ENCODE measurements around the gene QKI. TPM values are rescaled to one million over a fixed set of nuclear protein-coding genes. Genes with fewer than 3 reads are reported as not detected.

Gene QKI
- total and polyA plus RNA-seq, 2 of the 8 experiments (the other 6 are each of a cell fraction or from before 2014, with no cell fraction given): 181 to 183 TPM

GRCh38 chr6:163371129-163371528, 43.4 kb upstream of the QKI start (continued):
- TF ChIP-seq TAF7 (optimal IDR thresholded peaks at IDR 0.05; ENCODE audit: borderline replicate concordance, low read depth, low read length) (no peak), JUN (IDR thresholded peaks at IDR 0.05; ENCODE audit: low read depth, low read length) (no peak), CBX8 (IDR thresholded peaks at IDR 0.05; ENCODE audit: borderline replicate concordance, low read depth, low read length) (no peak), SRF (IDR thresholded peaks at IDR 0.05; ENCODE audit: low read depth, low read length) (no peak)
